ENCODE results near the gene SIGLEC15.
"Not testable (repeated sequence)": the region's sequence is repeated elsewhere in the genome, so short reads cannot be mapped to it uniquely, and the experiment has no call there.

The SIGLEC15 gene

GRCh38 chr18:45821026-45821425 is 4.4 kb upstream of the SIGLEC15 start:
- no peak for DNase-seq

GRCh38 chr18:45821711-45822110 is 3.8 kb upstream of the SIGLEC15 start:
- no peak for DNase-seq

- DNase-seq: no peak
Observed at GRCh38 chr18:45826084-45826483, 609 bp downstream of the SIGLEC15 start.

- not testable (repeated sequence) for DNase-seq
Observed at GRCh38 chr18:45826716-45827115, 1.2 kb downstream of the SIGLEC15 start.

GRCh38 chr18:45828917-45829811 is 3.7 kb downstream of the SIGLEC15 start:
- DNase-seq: no peak

- DNase-seq: no peak
Observed at GRCh38 chr18:45829855-45830254, 4.4 kb downstream of the SIGLEC15 start.

GRCh38 chr18:45830917-45831316 is 5.4 kb downstream of the SIGLEC15 start:
- DNase-seq: no peak

GRCh38 chr18:45833846-45834245 is 8.4 kb downstream of the SIGLEC15 start:
- no peak for DNase-seq

GRCh38 chr18:45834306-45834705 is 8.8 kb downstream of the SIGLEC15 start:
- DNase-seq: no peak

- DNase-seq: no peak
Observed at GRCh38 chr18:45835057-45835636, 9.7 kb downstream of the SIGLEC15 start.

GRCh38 chr18:45836242-45837205 is 11.0 kb downstream of the SIGLEC15 start:
- no peak for DNase-seq

GRCh38 chr18:45837283-45838070 is 12.0 kb downstream of the SIGLEC15 start:
- DNase-seq: peak; percentile 73

- DNase-seq: no peak
Observed at GRCh38 chr18:45838302-45839070, 13.0 kb downstream of the SIGLEC15 start.

- no peak for DNase-seq
Observed at GRCh38 chr18:45839414-45840395, 14.2 kb downstream of the SIGLEC15 start.

- DNase-seq: no peak
Observed at GRCh38 chr18:45841060-45841764, 15.7 kb downstream of the SIGLEC15 start.

GRCh38 chr18:45841765-45842442 is 16.4 kb downstream of the SIGLEC15 start:
- DNase-seq: no peak

- no peak for DNase-seq
Observed at GRCh38 chr18:45843019-45843418, 17.5 kb downstream of the SIGLEC15 start.

GRCh38 chr18:45844938-45845337 is 19.5 kb downstream of the SIGLEC15 start:
- DNase-seq: no peak

- no peak for DNase-seq
Observed at GRCh38 chr18:45845410-45845809, 19.9 kb downstream of the SIGLEC15 start.
